ENCODE measurements around the gene CLPSL2. TPM values are rescaled to one million over a fixed set of nuclear protein-coding genes. Genes with fewer than 3 reads are reported as not detected.
A peak's percentile ranks its signal among the peaks of the same experiment; 100 is the strongest.

The CLPSL2 gene
- total RNA-seq, 1 donor from 2014 or later = not detected

GRCh38 chr6:35757456-35758123 is 18.8 kb upstream of the CLPSL2 start:
- no peaks in the 10 kb centered on the region for H3K36me3 Mint-ChIP-seq (ENCODE audit: low read depth, unreplicated experiment)
- no peak for TF ChIP-seq CTCF (IDR thresholded peaks at IDR 0.05; ENCODE audit: unreplicated experiment)
- peak; percentile 33 for DNase-seq (ENCODE audit: low spot score)
- peak overlapping the region; percentile 39 for H3K27ac Mint-ChIP-seq (ENCODE audit: unreplicated experiment)
- no peaks in the 10 kb centered on the region for H3K27me3 Mint-ChIP-seq (ENCODE audit: unreplicated experiment)
- H3K4me3 Mint-ChIP-seq (ENCODE audit: unreplicated experiment) = no peak overlapping the region
- no peaks in the 10 kb centered on the region for H3K9me3 Mint-ChIP-seq (ENCODE audit: unreplicated experiment)
- H3K4me1 Mint-ChIP-seq (ENCODE audit: unreplicated experiment) = peaks cover 13% of the 10 kb centered on the region

GRCh38 chr6:35759426-35759825 is 17.0 kb upstream of the CLPSL2 start:
- no peaks in the 10 kb centered on the region for H3K9me3 Mint-ChIP-seq (ENCODE audit: unreplicated experiment)
- peaks cover 19% of the 10 kb centered on the region for H3K4me1 Mint-ChIP-seq (ENCODE audit: unreplicated experiment)
- peak overlapping the region; percentile 52 for H3K27ac Mint-ChIP-seq (ENCODE audit: unreplicated experiment)
- no peaks in the 10 kb centered on the region for H3K36me3 Mint-ChIP-seq (ENCODE audit: low read depth, unreplicated experiment)
- no peak for DNase-seq (ENCODE audit: low spot score)
- no peaks in the 10 kb centered on the region for H3K27me3 Mint-ChIP-seq (ENCODE audit: unreplicated experiment)
- TF ChIP-seq CTCF (IDR thresholded peaks at IDR 0.05; ENCODE audit: unreplicated experiment) = no peak
- H3K4me3 Mint-ChIP-seq (ENCODE audit: unreplicated experiment) = no peak overlapping the region

- no peak for DNase-seq (ENCODE audit: low spot score)
- H3K27me3 Mint-ChIP-seq (ENCODE audit: unreplicated experiment) = peaks cover 2% of the 10 kb centered on the region
- H3K4me3 Mint-ChIP-seq (ENCODE audit: unreplicated experiment) = no peak overlapping the region
- H3K9me3 Mint-ChIP-seq (ENCODE audit: unreplicated experiment) = no peaks in the 10 kb centered on the region
- H3K4me1 Mint-ChIP-seq (ENCODE audit: unreplicated experiment) = peaks cover 6% of the 10 kb centered on the region
- TF ChIP-seq CTCF (IDR thresholded peaks at IDR 0.05; ENCODE audit: unreplicated experiment) = no peak
- no peaks in the 10 kb centered on the region for H3K36me3 Mint-ChIP-seq (ENCODE audit: low read depth, unreplicated experiment)
- H3K27ac Mint-ChIP-seq (ENCODE audit: unreplicated experiment) = no peak overlapping the region
Measured at GRCh38 chr6:35765739-35766138, 10.7 kb upstream of the CLPSL2 start.

GRCh38 chr6:35769211-35769610 is 7.2 kb upstream of the CLPSL2 start:
- no peak for DNase-seq (ENCODE audit: low spot score)
- H3K27ac Mint-ChIP-seq (ENCODE audit: unreplicated experiment) = peak overlapping the region; percentile 26
- peaks cover 2% of the 10 kb centered on the region for H3K27me3 Mint-ChIP-seq (ENCODE audit: unreplicated experiment)
- no peak overlapping the region for H3K4me3 Mint-ChIP-seq (ENCODE audit: unreplicated experiment)
- peaks cover 1% of the 10 kb centered on the region for H3K4me1 Mint-ChIP-seq (ENCODE audit: unreplicated experiment)
- H3K9me3 Mint-ChIP-seq (ENCODE audit: unreplicated experiment) = no peaks in the 10 kb centered on the region
- TF ChIP-seq CTCF (IDR thresholded peaks at IDR 0.05; ENCODE audit: unreplicated experiment) = no peak
- H3K36me3 Mint-ChIP-seq (ENCODE audit: low read depth, unreplicated experiment) = no peaks in the 10 kb centered on the region

GRCh38 chr6:35771343-35771627 is 5.1 kb upstream of the CLPSL2 start:
- no peaks in the 10 kb centered on the region for H3K9me3 Mint-ChIP-seq (ENCODE audit: unreplicated experiment)
- TF ChIP-seq CTCF (IDR thresholded peaks at IDR 0.05; ENCODE audit: unreplicated experiment) = no peak
- H3K36me3 Mint-ChIP-seq (ENCODE audit: low read depth, unreplicated experiment) = no peaks in the 10 kb centered on the region
- H3K27me3 Mint-ChIP-seq (ENCODE audit: unreplicated experiment) = peaks cover 4% of the 10 kb centered on the region
- DNase-seq (ENCODE audit: low spot score) = no peak
- H3K27ac Mint-ChIP-seq (ENCODE audit: unreplicated experiment) = no peak overlapping the region
- H3K4me3 Mint-ChIP-seq (ENCODE audit: unreplicated experiment) = no peak overlapping the region
- no peaks in the 10 kb centered on the region for H3K4me1 Mint-ChIP-seq (ENCODE audit: unreplicated experiment)

Data from endothelial cell (in vitro differentiated cells).